Ishikawa (cell line): ENCODE results near the gene BAD.
A peak's percentile ranks its signal among the peaks of the same experiment; 100 is the strongest.

Experiments
- CEBPB ChIP-seq: IDR thresholded peaks from 2 replicates; pipeline ENCODE4 v1.6.1; 2012
- CREB1 ChIP-seq: IDR thresholded peaks from 2 replicates; pipeline ENCODE4 v1.6.1; 2012; ENCODE audit warnings: low read depth
- EGR1 ChIP-seq: IDR thresholded peaks from 2 replicates; pipeline ENCODE4 v1.6.1; 2012
- EP300 ChIP-seq: IDR thresholded peaks from 2 replicates; pipeline ENCODE4 v1.6.1; 2012; ENCODE audit warnings: borderline replicate concordance
- FOXM1 ChIP-seq: IDR thresholded peaks from 2 replicates; pipeline ENCODE4 v1.6.1; 2012; ENCODE audit warnings: low read depth, borderline replicate concordance
- NFIC ChIP-seq: IDR thresholded peaks from 2 replicates; pipeline ENCODE4 v1.6.1; 2012
- RAD21 ChIP-seq: IDR thresholded peaks from 2 replicates; pipeline ENCODE4 v1.6.1; 2012; ENCODE audit warnings: low read depth
- TAF1 ChIP-seq: IDR thresholded peaks from 2 replicates; pipeline ENCODE4 v1.6.1; 2012; ENCODE audit warnings: low read depth, mild to moderate bottlenecking
- TCF12 ChIP-seq: IDR thresholded peaks from 2 replicates; pipeline ENCODE4 v1.6.1; 2012; ENCODE audit warnings: low read depth
- TEAD4 ChIP-seq: IDR thresholded peaks from 2 replicates; pipeline ENCODE4 v1.6.1; 2012
- USF1 ChIP-seq: IDR thresholded peaks from 2 replicates; pipeline ENCODE4 v1.6.1; 2012
- YY1 ChIP-seq: IDR thresholded peaks from 2 replicates; pipeline ENCODE4 v1.6.1; 2012; ENCODE audit warnings: low read depth
- ZBTB7A ChIP-seq: IDR thresholded peaks from 2 replicates; pipeline ENCODE4 v1.6.1; 2012; ENCODE audit warnings: low read depth
- TF ChIP-seq, protein P1 (sequence below): IDR thresholded peaks from 2 replicates; pipeline ENCODE4 v1.6.1; 2012
- TF ChIP-seq, protein P2 (sequence below): IDR thresholded peaks from 2 replicates; pipeline ENCODE4 v1.6.1; 2012; ENCODE audit warnings: low read depth, mild to moderate bottlenecking

Gene BAD

DNA sequence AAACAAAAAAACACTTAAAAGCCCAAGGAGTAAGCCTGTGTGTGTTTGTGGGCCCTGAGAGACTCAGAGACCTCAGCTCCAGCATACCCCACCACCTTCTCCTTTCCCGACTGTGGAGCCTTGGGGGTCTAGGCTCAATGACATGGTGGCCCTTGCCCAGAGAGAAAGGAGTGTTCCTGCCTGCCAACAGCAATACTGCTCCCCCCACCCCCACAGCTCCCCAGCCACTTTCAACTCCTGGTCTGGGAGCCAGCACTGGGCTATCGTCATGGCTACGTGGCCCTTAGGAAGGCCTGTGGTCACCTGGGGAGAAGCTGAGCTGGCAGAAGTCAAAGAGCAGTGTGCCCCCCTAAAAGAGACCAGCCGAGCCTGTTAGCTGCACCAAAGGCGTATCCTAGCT is 40.4 kb downstream of the BAD start:
- TF ChIP-seq EGR1 = no peak
- TF ChIP-seq FOXM1 = no peak
- no peak for TF ChIP-seq YY1
- TF ChIP-seq, protein P1, sequence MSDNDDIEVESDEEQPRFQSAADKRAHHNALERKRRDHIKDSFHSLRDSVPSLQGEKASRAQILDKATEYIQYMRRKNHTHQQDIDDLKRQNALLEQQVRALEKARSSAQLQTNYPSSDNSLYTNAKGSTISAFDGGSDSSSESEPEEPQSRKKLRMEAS = no peak
- TF ChIP-seq USF1 = no peak
- no peak for TF ChIP-seq EP300
- TF ChIP-seq TEAD4 = no peak
- no peak for TF ChIP-seq CREB1
- TF ChIP-seq, protein P2, sequence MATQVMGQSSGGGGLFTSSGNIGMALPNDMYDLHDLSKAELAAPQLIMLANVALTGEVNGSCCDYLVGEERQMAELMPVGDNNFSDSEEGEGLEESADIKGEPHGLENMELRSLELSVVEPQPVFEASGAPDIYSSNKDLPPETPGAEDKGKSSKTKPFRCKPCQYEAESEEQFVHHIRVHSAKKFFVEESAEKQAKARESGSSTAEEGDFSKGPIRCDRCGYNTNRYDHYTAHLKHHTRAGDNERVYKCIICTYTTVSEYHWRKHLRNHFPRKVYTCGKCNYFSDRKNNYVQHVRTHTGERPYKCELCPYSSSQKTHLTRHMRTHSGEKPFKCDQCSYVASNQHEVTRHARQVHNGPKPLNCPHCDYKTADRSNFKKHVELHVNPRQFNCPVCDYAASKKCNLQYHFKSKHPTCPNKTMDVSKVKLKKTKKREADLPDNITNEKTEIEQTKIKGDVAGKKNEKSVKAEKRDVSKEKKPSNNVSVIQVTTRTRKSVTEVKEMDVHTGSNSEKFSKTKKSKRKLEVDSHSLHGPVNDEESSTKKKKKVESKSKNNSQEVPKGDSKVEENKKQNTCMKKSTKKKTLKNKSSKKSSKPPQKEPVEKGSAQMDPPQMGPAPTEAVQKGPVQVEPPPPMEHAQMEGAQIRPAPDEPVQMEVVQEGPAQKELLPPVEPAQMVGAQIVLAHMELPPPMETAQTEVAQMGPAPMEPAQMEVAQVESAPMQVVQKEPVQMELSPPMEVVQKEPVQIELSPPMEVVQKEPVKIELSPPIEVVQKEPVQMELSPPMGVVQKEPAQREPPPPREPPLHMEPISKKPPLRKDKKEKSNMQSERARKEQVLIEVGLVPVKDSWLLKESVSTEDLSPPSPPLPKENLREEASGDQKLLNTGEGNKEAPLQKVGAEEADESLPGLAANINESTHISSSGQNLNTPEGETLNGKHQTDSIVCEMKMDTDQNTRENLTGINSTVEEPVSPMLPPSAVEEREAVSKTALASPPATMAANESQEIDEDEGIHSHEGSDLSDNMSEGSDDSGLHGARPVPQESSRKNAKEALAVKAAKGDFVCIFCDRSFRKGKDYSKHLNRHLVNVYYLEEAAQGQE = no peak
- no peak for TF ChIP-seq NFIC
- TF ChIP-seq TCF12 = no peak
- no peak for TF ChIP-seq RAD21
- TF ChIP-seq CEBPB = no peak
- no peak for TF ChIP-seq ZBTB7A

DNA sequence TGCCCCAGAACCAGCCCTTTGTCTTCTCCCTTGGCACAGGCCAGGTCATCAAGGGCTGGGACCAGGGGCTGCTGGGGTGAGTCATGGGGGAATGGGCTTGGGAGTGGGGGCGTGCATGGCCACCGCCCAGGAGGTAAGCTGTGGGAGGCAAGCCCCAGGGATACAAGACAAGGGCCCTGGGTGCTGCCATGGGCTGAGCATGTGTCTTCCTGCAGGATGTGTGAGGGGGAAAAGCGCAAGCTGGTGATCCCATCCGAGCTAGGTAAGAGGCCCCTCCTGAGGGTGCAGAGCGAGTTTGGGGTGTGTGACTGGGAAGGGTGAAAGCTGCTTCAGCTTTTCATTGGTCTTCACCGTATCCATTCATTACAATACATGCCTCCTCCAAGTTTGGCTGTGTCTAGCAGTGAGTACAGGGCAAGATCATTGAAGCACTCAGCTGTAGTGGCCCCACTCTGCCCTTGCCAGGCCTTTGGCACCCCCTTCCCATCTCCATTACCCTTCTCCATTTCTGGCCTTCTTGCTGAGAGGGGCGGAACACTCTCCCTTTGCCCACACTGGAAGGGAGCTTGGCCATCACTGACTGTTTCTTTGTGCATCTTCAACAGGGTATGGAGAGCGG is 41.1 kb downstream of the BAD start:
- no peak for TF ChIP-seq TAF1
- no peak for TF ChIP-seq RAD21

DNA sequence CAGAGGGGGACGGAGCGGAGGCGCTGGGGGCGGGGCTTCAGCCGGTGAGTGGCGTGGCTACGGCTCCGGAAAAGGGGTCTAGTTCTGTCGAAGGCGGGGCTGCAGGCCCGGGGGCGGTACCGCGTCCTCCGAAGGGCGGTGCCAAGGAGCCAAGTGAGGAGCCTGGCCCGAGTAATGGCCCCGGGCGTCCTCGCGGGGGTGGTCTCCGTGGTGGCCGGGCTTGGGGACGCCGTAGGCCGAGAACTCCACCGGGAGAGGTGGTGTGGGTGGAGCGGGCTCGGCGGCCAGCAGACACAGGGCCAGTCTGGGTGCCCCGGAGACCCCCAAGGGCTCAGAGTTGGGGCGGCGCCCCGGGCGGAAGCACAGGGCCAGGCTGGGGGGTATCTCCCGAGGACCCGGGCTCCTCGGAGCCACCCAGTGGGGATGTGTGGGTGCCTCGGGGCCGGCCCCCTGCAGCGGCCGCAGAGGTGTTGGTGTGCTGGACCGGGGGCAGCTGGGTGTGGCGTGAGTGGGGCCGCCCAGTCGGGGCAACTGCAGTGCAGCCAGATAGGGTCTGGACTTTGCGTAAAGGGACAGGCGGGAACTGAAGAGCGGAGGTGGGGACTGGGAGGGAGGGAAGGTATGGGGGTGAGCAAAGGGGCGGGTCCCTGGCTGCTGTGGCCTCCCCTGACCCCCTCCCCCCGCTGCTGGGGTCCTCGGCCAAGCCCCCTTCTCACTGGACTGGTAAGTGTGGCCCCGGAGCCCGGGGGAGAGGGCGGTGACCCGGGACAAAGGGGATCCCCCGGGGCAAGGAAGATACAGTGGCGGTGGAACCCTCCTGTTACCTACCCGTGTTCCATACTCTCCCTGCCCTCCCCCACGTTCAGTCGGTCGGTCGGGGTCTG is 42.7 kb downstream of the BAD start:
- peak; percentile 81 for TF ChIP-seq YY1
- peak; percentile 53 for TF ChIP-seq EGR1
- TF ChIP-seq, protein P1 = no peak
- no peak for TF ChIP-seq USF1
- TF ChIP-seq CREB1 = no peak
- TF ChIP-seq EP300 = no peak
- peak; percentile 65 for TF ChIP-seq TAF1
- no peak for TF ChIP-seq CEBPB
- peak; percentile 29; the same call in 1 of the 2 replicates for TF ChIP-seq ZBTB7A
- no peak for TF ChIP-seq FOXM1
- no peak for TF ChIP-seq TEAD4
- no peak for TF ChIP-seq NFIC
- TF ChIP-seq RAD21 = no peak
- TF ChIP-seq, protein P2 = no peak
- no peak for TF ChIP-seq TCF12

DNA sequence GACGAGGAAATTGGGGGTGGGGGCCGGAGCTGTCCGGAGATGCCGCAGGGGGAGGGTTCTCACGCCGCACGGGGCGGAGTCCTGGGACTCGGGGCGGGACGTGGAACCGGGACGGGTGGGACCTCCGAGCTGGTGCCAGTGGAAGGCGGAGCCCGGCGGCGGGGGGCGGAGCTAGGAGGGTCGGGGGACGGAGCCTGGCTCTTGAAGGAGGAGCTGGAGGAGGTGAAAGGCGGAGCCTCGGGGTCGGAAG is 43.3 kb downstream of the BAD start:
- TF ChIP-seq CEBPB (no peak), TAF1 (no peak), EGR1 (no peak), YY1 (no peak), USF1 (no peak), TCF12 (no peak), ZBTB7A (no peak), NFIC (no peak), TEAD4 (no peak), CREB1 (no peak), EP300 (no peak)
- TF ChIP-seq, protein P2 = no peak
